Right lobe of liver (tissue), 6 donors: ENCODE data around the gene NPM1. TPM values are rescaled to one million over a fixed set of nuclear protein-coding genes. Genes with fewer than 3 reads are reported as not detected.
A peak's percentile ranks its signal among the peaks of the same experiment; 100 is the strongest.
"Not testable (repeated sequence)": the region's sequence is repeated elsewhere in the genome, so short reads cannot be mapped to it uniquely, and the experiment has no call there.

Experiments used
- ATAC-seq, 4 donors: fragments of 200-7000 bp; cut with Tn5 transposase; one replicate each; pipeline ENCODE4 v1.9.1; 2020; ENCODE audit warnings: mild to moderate bottlenecking in 4 of 4, moderate library complexity in 4 of 4
- DNase-seq, 3 donors: peaks; one replicate each; pipeline ENCODE4 v3.0.0-alpha.2; 2020
- H3K27ac ChIP-seq, 3 donors: fragments of 200-600 bp; one replicate each; pipeline ENCODE4 v1.8.0; 2022
- H3K27me3 ChIP-seq, 2 donors: fragments of 200-600 bp; one replicate each; pipeline ENCODE4 v1.8.0; 2022
- H3K36me3 ChIP-seq, 4 donors: fragments of 200-600 bp; sonication (generic) in 1 of 4; one replicate each; pipeline versions ENCODE4 v1.5.1 to v1.8.0; 2017 to 2022; ENCODE audit warnings: control low read depth in 1 of 4
- H3K4me1 ChIP-seq, 4 donors: fragments of 200-600 bp; sonication (generic) in 1 of 4; one replicate each; pipeline versions ENCODE4 v1.5.1 to v1.8.0; 2017 to 2022; ENCODE audit warnings: control low read depth in 1 of 4
- H3K4me3 ChIP-seq, 3 donors: fragments of 200-600 bp; one replicate each; pipeline ENCODE4 v1.8.0; 2022
- H3K9me3 ChIP-seq, 4 donors: fragments of 200-600 bp; sonication (generic) in 1 of 4; one replicate each; pipeline versions ENCODE4 v1.5.1 to v1.8.0; 2017 to 2022; ENCODE audit warnings: control low read depth in 1 of 4
- POLR2A ChIP-seq: fragments of 450-650 bp; IDR thresholded peaks from one replicate; pipeline ENCODE4 v1.6.1; 2017; ENCODE audit warnings: antibody characterized with exemption, mild to moderate bottlenecking
- WGBS: methylation state at CpG from one replicate; pipeline ENCODE4 v1.1.6; 2018; ENCODE audit warnings: low coverage, low lambda C conversion rate; ENCODE audit not compliant: insufficient coverage; ENCODE audit errors: missing lambda C conversion rate; 5-methylcytosine and 5-hydroxymethylcytosine counted together
- intact Hi-C, 2 donors: fragments of 100-400 bp; cut with DNase I; formaldehyde crosslinking; loops; one replicate each; pipeline versions ENCODE4 v1.11.2 to v1.14.1; 2022
- total RNA-seq, 6 experiments: library from RNA; depleted of rRNA in 2 of 6; stranded (reverse); fragments of >200 nt in 2 of 6; fragmentation: NEBNext Ultra II Directional in 3 of 6; extraction: Animal tissue kit (Norgen Biotek cat#: 25700) in 3 of 6; gene quantifications; one replicate each; pipeline versions ENCODE4 v1.1.0 to v1.2.4, GENCODE V29; 2016 to 2023
- TF ChIP-seq, protein P1 (sequence below), 4 donors: fragments of 200-600 bp in 3 of 4; fragments of 450-650 bp in 1 of 4; IDR thresholded peaks; one replicate each; pipeline versions ENCODE4 v1.5.1 to v1.8.0; 2016 to 2022; ENCODE audit warnings: antibody characterized with exemption in 4 of 4, mild to moderate bottlenecking in 2 of 4
- donor health status: DM: no; HTN: yes; CAD: no.
- donor health status: DM: no; HTN: no; CAD: no.
- donor health status: DM: no; HTN: no; CAD: no.
- donor health status: DM: no; HTN: yes; CAD: no.
- donor health status: DM: no; HTN: yes; CAD: no.

Gene NPM1
- total RNA-seq, 6 experiments from 2014 or later: 196 to 310 (median 258) TPM

GRCh38 chr5:171369056-171369455 lies 18.6 kb upstream of the NPM1 start:
- no peak overlapping the region for H3K27ac ChIP-seq
- intact Hi-C loops: no loop called here
- H3K36me3 ChIP-seq: no peaks in the 10 kb centered on the region
- no peaks in the 10 kb centered on the region for H3K9me3 ChIP-seq
- no peak overlapping the region for H3K4me3 ChIP-seq
- TF ChIP-seq, protein P1, sequence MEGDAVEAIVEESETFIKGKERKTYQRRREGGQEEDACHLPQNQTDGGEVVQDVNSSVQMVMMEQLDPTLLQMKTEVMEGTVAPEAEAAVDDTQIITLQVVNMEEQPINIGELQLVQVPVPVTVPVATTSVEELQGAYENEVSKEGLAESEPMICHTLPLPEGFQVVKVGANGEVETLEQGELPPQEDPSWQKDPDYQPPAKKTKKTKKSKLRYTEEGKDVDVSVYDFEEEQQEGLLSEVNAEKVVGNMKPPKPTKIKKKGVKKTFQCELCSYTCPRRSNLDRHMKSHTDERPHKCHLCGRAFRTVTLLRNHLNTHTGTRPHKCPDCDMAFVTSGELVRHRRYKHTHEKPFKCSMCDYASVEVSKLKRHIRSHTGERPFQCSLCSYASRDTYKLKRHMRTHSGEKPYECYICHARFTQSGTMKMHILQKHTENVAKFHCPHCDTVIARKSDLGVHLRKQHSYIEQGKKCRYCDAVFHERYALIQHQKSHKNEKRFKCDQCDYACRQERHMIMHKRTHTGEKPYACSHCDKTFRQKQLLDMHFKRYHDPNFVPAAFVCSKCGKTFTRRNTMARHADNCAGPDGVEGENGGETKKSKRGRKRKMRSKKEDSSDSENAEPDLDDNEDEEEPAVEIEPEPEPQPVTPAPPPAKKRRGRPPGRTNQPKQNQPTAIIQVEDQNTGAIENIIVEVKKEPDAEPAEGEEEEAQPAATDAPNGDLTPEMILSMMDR (IDR thresholded peaks at IDR 0.05): no peak
- TF ChIP-seq POLR2A: no peak
- H3K27me3 ChIP-seq: no peaks in the 10 kb centered on the region
- H3K4me1 ChIP-seq: no peaks in the 10 kb centered on the region
- DNase-seq: no peak
- 90% methylated on average over 5 of the region's 6 CpGs for WGBS
- ATAC-seq: no peak

GRCh38 chr5:171369898-171370297 lies 17.8 kb upstream of the NPM1 start:
- Histone ChIP-seq H3K27ac (no peak overlapping the region), H3K27me3 (no peaks in the 10 kb centered on the region), H3K4me1 (no peaks in the 10 kb centered on the region), H3K9me3 (no peaks in the 10 kb centered on the region), H3K4me3 (no peak overlapping the region), H3K36me3 (no peaks in the 10 kb centered on the region)
- intact Hi-C loops: no loop called here
- DNase-seq (no peak), ATAC-seq (no peak)
- 93% methylated on average over 3 of the region's 4 CpGs for WGBS
- no peak for TF ChIP-seq POLR2A
- TF ChIP-seq, protein P1 (IDR thresholded peaks at IDR 0.05): no peak

GRCh38 chr5:171370881-171371280 lies 16.8 kb upstream of the NPM1 start:
- H3K4me3 ChIP-seq, H3K9me3 ChIP-seq, H3K27ac ChIP-seq, H3K36me3 ChIP-seq, H3K4me1 ChIP-seq, DNase-seq, intact Hi-C loops, H3K27me3 ChIP-seq, ATAC-seq: not testable (repeated sequence)
- TF ChIP-seq, protein P1 (IDR thresholded peaks at IDR 0.05): peak in 1 of 4 donors; percentile 9
- 39% methylated on average over 6 of the region's 10 CpGs for WGBS

- DNase-seq (no peak), ATAC-seq (no peak)
- H3K27ac ChIP-seq: no peak overlapping the region
- intact Hi-C loops: no loop called here
- H3K27me3 ChIP-seq: no peaks in the 10 kb centered on the region
- no peaks in the 10 kb centered on the region for H3K36me3 ChIP-seq
- no peaks in the 10 kb centered on the region for H3K9me3 ChIP-seq
- no peak for TF ChIP-seq POLR2A
- TF ChIP-seq, protein P1 (IDR thresholded peaks at IDR 0.05): no peak
- 60% methylated on average over 1 of the region's 13 CpGs for WGBS
- H3K4me1 ChIP-seq: no peaks in the 10 kb centered on the region
- H3K4me3 ChIP-seq: no peak overlapping the region
Observed at GRCh38 chr5:171371326-171371725, 16.3 kb upstream of the NPM1 start.

GRCh38 chr5:171379961-171380360 lies 7.7 kb upstream of the NPM1 start:
- TF ChIP-seq POLR2A: no peak
- TF ChIP-seq, protein P1 (IDR thresholded peaks at IDR 0.05): no peak
- H3K4me3 ChIP-seq: no peak overlapping the region
- H3K4me1 ChIP-seq: no peaks in the 10 kb centered on the region
- ATAC-seq: no peak
- H3K27ac ChIP-seq: no peak overlapping the region
- WGBS: 95% methylated on average over 4 of the region's 7 CpGs
- no peaks in the 10 kb centered on the region for H3K9me3 ChIP-seq
- no peaks in the 10 kb centered on the region for H3K36me3 ChIP-seq
- intact Hi-C loops: no loop called here
- no peaks in the 10 kb centered on the region for H3K27me3 ChIP-seq
- no peak for DNase-seq

- intact Hi-C loops, H3K27me3 ChIP-seq, H3K4me1 ChIP-seq, H3K36me3 ChIP-seq, ATAC-seq, H3K4me3 ChIP-seq, H3K27ac ChIP-seq, H3K9me3 ChIP-seq, DNase-seq: not testable (repeated sequence)
- WGBS: 92% methylated on average over 9 of the region's 9 CpGs
Observed at GRCh38 chr5:171384416-171384815, 3.2 kb upstream of the NPM1 start.

- peaks cover 0 to 15% (median 3%) of the 10 kb centered on the region in 4 donors for H3K4me1 ChIP-seq
- intact Hi-C loops, H3K36me3 ChIP-seq, DNase-seq, H3K4me3 ChIP-seq, H3K27me3 ChIP-seq, H3K9me3 ChIP-seq, ATAC-seq, H3K27ac ChIP-seq: not testable (repeated sequence)
- 65% methylated on average over 3 of the region's 3 CpGs for WGBS
Observed at GRCh38 chr5:171384999-171385398, 2.6 kb upstream of the NPM1 start.
